GM18508 (cell line): ENCODE results near the gene KRT9.
"Not testable (repeated sequence)": the region's sequence is repeated elsewhere in the genome, so short reads cannot be mapped to it uniquely, and the experiment has no call there.

Experiments used
- ATAC-seq: cut with Tn5 transposase; IDR thresholded peaks from one replicate; pipeline ENCODE4 v1.9.1; 2021; ENCODE audit warnings: moderate number of reproducible peaks; ENCODE audit not compliant: insufficient read depth, unreplicated experiment

Gene KRT9

GRCh38 chr17:41547921-41548843 lies 23.7 kb downstream of the KRT9 start:
- no peak for ATAC-seq

GRCh38 chr17:41547378-41547841 lies 24.4 kb downstream of the KRT9 start:
- no peak for ATAC-seq

- ATAC-seq = no peak
Observed at GRCh38 chr17:41546819-41547218, 25.0 kb downstream of the KRT9 start.

GRCh38 chr17:41545829-41546410 lies 25.9 kb downstream of the KRT9 start:
- ATAC-seq = no peak

GRCh38 chr17:41544935-41545334 lies 26.9 kb downstream of the KRT9 start:
- no peak for ATAC-seq

GRCh38 chr17:41544491-41544892 lies 27.4 kb downstream of the KRT9 start:
- ATAC-seq = no peak

GRCh38 chr17:41542786-41543185 lies 29.1 kb downstream of the KRT9 start:
- not testable (repeated sequence) for ATAC-seq

GRCh38 chr17:41542357-41542756 lies 29.5 kb downstream of the KRT9 start:
- ATAC-seq = no peak

- ATAC-seq = no peak
Observed at GRCh38 chr17:41540921-41541625, 30.8 kb downstream of the KRT9 start.

GRCh38 chr17:41539979-41540701 lies 31.7 kb downstream of the KRT9 start:
- ATAC-seq = no peak

GRCh38 chr17:41539071-41539492 lies 32.8 kb downstream of the KRT9 start:
- ATAC-seq = no peak

- no peak for ATAC-seq
Observed at GRCh38 chr17:41538565-41538991, 33.3 kb downstream of the KRT9 start.

GRCh38 chr17:41537990-41538389 lies 33.9 kb downstream of the KRT9 start:
- ATAC-seq = no peak

- ATAC-seq = no peak
Observed at GRCh38 chr17:41537614-41537954, 34.3 kb downstream of the KRT9 start.

- no peak for ATAC-seq
Observed at GRCh38 chr17:41536741-41537613, 34.9 kb downstream of the KRT9 start.

GRCh38 chr17:41535764-41536481 lies 35.9 kb downstream of the KRT9 start:
- ATAC-seq = no peak

GRCh38 chr17:41534899-41535546 lies 36.8 kb downstream of the KRT9 start:
- ATAC-seq = no peak

- ATAC-seq = no peak
Observed at GRCh38 chr17:41533613-41534012, 38.2 kb downstream of the KRT9 start.
